Kasumi-1 (cell line): ENCODE measurements around the gene C1orf74.

Source experiments
- DNase-seq, 2 experiments: peaks; one replicate each; lab custom pipeline; 2025; lab: John Stamatoyannopoulos, UW

The C1orf74 gene

DNA sequence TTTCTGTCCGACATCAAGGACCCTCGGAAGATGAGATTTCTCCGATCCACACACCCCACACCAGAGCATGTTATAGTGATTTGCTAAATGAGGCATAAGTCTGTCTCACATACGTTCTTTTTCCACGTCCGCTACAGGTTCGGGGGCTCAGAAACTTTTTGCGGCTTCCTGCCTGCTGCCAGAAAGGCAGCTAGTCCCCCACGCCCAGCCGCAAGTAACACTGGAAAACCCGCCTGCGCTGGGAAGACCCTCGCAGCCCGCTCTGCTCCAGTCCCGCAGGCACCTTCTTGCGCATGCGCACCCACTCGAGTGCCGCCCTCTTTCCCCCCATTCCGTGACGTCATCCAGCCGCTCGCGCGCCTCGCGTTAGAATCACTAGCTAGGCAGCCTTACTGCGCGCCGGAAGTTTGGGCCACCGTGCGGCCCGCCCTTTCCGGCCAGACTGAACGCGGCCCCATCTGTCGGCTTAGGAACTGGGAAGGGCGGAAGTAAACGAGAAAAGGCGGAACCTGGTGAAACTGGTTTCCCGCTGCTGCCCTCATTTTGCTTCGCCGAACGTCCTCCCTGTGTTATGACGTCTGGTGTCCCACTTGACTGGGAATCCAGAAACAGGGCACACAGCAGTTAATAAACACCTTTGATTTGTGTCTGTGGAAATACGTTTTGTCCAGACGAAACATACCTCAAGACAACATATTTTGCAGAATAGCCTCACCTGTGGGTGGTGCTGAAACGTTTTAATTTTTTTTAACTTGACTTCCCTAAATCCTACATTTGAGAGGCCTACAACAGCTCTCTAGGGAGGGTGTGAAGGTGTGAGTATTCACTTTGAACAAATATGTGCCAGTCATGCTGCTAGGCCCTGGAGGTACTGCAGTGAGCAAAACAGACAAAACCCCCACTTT, at the start of gene C1orf74:
Gene C1orf74 (minus strand): TSS at position 295 of the 905 bp plus-strand sequence. CDS start 925 bp downstream, outside the sequence.
- DNase-seq: peak; percentile 96 to 97

- no peak for DNase-seq
Observed at GRCh38 chr1:209831615-209832014, 47.3 kb upstream of the C1orf74 start.

GRCh38 chr1:209830722-209831121, 46.4 kb upstream of the C1orf74 start:
- no peak for DNase-seq

- no peak for DNase-seq
Observed at GRCh38 chr1:209829716-209830115, 45.4 kb upstream of the C1orf74 start.

DNA sequence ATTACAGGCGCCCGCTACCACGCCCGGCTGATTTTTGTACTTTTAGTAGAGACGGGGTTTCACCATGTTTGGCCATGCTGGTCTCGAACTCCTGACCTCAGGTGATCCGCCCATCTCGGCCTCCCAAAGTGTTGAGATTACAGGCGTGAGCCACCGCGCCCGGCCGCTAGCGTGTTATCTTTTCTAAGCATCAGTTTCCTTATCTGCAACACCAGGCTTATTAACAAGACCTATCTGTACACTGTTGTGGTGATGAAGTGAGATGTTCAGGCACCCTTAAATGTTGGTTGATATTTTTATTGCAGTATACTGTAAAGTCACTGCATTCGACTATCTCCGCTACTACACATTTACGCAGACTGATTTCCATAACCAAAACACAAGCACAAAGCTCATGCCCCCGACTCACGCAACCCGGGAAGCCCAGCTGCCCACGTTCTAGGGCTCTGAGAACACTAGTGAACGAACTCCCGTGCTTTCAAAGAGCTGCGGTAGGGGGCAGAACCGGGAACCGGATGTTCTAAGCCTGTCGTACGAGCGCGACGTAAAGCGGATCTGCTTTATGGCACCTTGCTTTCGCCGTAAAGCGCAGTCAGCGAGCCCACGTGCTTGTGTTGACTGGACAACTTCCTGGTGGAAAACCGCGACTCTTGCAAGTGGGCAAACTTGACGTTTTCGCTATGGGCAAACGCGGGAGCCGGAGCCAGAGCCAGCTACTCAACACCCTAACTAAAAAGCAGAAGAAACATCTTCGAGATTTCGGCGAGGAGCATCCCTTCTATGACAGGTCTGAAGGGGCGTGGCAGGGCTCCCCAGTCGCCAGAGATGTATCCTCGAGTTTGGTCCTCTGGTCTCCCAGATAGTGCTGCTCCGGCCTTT, 43.3 kb upstream of the C1orf74 start, which contains the start of gene UTP25:
Gene UTP25 (plus strand): TSS at position 589 of the 879 bp plus-strand sequence. CDS start 92 bp downstream, at position 681.
- peak; percentile 96 to 97 for DNase-seq

DNA sequence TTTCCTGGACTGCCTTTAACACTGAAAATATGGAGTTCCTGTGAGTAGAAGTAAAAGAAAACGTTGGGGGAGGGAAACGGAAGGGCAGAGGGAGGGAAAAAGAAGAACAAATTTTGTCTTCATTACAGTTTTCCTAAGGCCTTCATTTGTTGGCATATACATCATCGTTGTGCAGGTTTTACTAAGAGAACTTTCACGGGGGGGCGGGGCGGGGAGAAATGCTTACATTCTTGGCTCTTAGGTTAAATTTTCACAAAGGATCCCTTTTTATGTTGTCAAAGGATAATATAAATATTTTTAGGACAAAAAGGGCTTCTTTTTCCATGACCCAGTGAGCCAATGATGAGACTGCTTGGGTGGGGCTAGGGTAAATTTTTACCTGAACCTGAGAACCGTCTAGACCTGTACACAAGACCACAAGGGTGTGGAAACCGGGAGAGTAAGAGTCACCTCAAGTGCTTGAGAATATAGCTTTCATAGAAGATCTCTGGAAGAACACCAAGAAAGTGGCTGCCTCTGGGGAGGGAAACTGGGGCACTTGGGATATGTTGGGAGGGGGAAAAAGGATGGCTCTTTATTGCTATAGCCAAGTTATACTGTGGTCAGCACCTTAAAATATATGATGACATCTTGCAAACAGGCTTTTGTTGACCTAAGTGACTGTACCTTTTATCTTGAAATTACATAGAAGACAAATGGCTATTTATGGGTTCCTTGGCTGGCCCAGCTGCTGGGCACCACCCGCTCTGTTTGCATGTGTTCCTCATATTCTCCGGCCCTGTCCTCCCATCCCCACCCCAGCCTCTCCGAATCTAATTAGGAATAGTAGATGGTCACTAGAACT, 41.5 kb upstream of the C1orf74 start:
- no peak for DNase-seq

- DNase-seq: peak; percentile 60 to 75
Observed at GRCh38 chr1:209823143-209824041, 39.0 kb upstream of the C1orf74 start.

- DNase-seq: no peak
Observed at GRCh38 chr1:209822706-209823105, 38.3 kb upstream of the C1orf74 start.

GRCh38 chr1:209820986-209821385, 36.6 kb upstream of the C1orf74 start:
- no peak for DNase-seq

GRCh38 chr1:209819058-209819457, 34.7 kb upstream of the C1orf74 start:
- no peak for DNase-seq

- no peak for DNase-seq
Observed at GRCh38 chr1:209817691-209818090, 33.3 kb upstream of the C1orf74 start.

DNA sequence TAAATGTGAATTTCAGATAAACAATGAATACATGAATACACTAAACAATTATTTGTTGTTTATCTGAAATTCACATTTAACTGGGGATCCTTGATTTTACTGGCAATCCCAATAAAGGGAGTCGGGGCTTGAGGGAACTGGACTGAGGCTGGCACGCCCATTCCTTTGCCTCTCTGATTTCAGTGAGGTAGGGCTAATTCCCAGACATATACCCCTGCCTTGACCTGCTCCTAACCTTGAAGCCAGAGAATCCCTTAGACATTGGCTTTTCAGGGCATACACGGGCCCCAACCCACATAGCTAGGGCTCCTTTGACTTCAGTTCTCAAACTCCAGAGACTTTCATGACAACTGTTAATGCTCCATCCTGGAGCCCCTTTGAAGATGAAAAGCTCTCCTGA, 32.6 kb upstream of the C1orf74 start:
- DNase-seq: no peak

DNA sequence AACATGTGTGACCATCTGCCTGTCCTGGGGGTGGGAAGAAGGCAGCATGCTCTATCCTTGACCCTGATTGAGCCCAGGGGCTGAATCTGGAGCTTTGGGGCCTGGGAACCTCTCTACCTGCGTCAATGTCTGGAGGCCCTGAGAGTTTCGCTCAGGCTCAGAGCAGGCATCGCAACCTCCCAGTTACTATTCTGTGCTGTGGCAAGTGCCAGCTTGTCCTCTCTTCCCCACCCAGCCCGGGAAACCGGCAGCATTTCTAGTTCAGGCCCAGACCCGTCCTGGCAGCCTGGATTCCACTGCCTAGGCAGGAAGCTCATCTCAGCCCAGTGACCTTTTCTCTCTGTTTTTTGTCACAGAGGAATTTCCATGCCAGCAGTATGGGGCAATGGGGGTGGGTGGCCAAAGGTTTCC, 31.6 kb upstream of the C1orf74 start:
- no peak for DNase-seq

GRCh38 chr1:209815490-209815889, 31.1 kb upstream of the C1orf74 start:
- no peak for DNase-seq

DNA sequence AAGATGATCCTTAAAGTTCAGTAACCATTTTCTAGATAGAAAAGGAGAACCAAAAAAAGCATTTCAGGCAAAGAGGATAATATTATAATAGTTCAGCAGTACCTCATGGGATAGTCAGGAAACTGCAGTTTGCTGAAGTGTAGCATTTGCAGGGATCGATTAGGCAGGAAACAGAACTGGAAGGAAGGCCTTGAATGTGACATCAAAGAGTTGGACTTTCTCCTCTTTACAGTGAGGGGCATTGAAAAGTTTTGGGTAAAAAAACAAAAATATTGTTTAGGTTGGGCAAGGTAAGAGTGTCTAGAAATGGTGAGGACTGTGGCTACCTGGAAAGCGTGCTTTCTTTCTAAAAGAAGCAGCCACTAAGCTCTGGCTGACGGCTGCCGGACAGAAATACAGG, 29.5 kb upstream of the C1orf74 start:
- DNase-seq: no peak

DNA sequence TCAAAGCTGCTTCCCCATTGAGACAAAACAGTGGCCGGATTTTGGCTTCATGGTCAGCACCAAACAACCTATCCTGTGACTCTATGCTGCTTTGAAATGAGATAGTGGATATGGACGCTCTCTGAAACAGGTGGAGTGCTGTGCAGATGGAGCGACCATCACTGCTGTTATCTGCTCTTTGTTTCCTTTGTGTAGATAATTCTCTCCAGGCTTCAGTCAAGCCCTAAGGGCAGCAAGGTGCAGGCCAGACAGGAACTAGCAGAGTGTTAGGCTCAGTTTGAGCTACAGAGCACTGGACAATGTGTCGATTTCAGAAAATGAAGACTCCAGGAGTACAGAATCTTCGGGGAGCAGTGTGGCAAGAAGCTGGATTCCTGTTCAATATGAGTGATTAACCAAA, 26.4 kb upstream of the C1orf74 start:
- no peak for DNase-seq

- DNase-seq: no peak
Observed at GRCh38 chr1:209809611-209810010, 25.3 kb upstream of the C1orf74 start.

DNA sequence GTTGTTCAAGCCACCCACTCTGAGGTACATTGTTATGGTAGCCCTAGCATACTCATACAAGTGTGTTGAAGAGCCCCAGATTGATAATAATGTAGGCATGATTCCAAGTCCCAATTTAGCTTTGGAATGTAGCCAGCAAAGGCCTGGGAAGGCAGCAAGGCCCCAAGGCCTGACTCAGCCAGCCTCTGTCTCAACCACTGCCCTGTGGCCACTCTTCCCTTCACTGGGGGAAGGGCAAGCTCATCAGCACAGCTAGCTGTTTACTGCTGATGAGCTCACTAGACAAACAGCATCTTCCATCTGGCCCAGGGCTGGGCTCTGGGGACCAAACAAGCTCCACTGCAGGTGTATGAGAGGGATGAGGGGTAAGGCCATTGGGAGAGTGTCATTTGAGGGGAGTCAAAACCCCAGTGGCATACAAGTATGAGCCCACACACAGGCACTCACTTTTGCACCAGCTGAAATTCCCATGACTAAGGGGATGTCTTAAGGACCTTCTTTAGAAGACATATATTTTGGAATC, 23.8 kb upstream of the C1orf74 start:
- DNase-seq: no peak

GRCh38 chr1:209807509-209807908, 23.1 kb upstream of the C1orf74 start:
- no peak for DNase-seq
